Progenitor cell of endocrine pancreas (in vitro differentiated cells): ENCODE results near the gene SLC22A12. TPM values are rescaled to one million over a fixed set of nuclear protein-coding genes. Genes with fewer than 3 reads are reported as not detected.

Source experiments
- DNase-seq: peaks from one replicate; pipeline ENCODE4 v3.0.0; 2021; ENCODE audit warnings: low spot score; ENCODE audit not compliant: unreplicated experiment
- H3K27ac Mint-ChIP-seq: 2 replicates; pipeline ENCODE4 v1.8.0; 2021; ENCODE audit warnings: mild to moderate bottlenecking, moderate library complexity, mixed read lengths
- H3K27me3 Mint-ChIP-seq: 2 replicates; pipeline ENCODE4 v1.8.0; 2021; ENCODE audit warnings: mixed read lengths
- H3K36me3 Mint-ChIP-seq: 2 replicates; pipeline ENCODE4 v1.8.0; 2022; ENCODE audit warnings: mixed read lengths; ENCODE audit not compliant: insufficient read depth
- H3K4me1 Mint-ChIP-seq: 2 replicates; pipeline ENCODE4 v1.8.0; 2021; ENCODE audit warnings: low read depth, mixed read lengths
- H3K4me3 Mint-ChIP-seq: 2 replicates; pipeline ENCODE4 v1.8.0; 2021; ENCODE audit warnings: low read depth, mild to moderate bottlenecking, moderate library complexity, mixed read lengths
- H3K9me3 Mint-ChIP-seq: 2 replicates; pipeline ENCODE4 v1.8.0; 2021; ENCODE audit warnings: low read depth, mixed read lengths
- total RNA-seq: library from RNA; stranded (reverse); gene quantifications from 2 replicates; pipeline ENCODE4 v1.2.1, GENCODE V29; 2021
- TF ChIP-seq, protein P1 (sequence below): fragments of 200-600 bp; sonication (generic); IDR thresholded peaks from one replicate; pipeline ENCODE4 v1.5.0; 2021; ENCODE audit warnings: antibody characterized with exemption, mild to moderate bottlenecking; ENCODE audit not compliant: unreplicated experiment

The SLC22A12 gene
- total RNA-seq, 1 donor from 2014 or later: not detected

- Mint-ChIP-seq H3K27me3 (peaks cover 26% of the 10 kb centered on the region), H3K27ac (no peak overlapping the region), H3K9me3 (no peaks in the 10 kb centered on the region), H3K36me3 (no peaks in the 10 kb centered on the region), H3K4me1 (no peaks in the 10 kb centered on the region), H3K4me3 (no peak overlapping the region)
- TF ChIP-seq, protein P1, sequence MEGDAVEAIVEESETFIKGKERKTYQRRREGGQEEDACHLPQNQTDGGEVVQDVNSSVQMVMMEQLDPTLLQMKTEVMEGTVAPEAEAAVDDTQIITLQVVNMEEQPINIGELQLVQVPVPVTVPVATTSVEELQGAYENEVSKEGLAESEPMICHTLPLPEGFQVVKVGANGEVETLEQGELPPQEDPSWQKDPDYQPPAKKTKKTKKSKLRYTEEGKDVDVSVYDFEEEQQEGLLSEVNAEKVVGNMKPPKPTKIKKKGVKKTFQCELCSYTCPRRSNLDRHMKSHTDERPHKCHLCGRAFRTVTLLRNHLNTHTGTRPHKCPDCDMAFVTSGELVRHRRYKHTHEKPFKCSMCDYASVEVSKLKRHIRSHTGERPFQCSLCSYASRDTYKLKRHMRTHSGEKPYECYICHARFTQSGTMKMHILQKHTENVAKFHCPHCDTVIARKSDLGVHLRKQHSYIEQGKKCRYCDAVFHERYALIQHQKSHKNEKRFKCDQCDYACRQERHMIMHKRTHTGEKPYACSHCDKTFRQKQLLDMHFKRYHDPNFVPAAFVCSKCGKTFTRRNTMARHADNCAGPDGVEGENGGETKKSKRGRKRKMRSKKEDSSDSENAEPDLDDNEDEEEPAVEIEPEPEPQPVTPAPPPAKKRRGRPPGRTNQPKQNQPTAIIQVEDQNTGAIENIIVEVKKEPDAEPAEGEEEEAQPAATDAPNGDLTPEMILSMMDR: no peak
- no peak for DNase-seq
These were observed 14.9 kb downstream of the SLC22A12 start for GRCh38 chr11:64605656-64606585.

GRCh38 chr11:64606796-64607380 is 15.9 kb downstream of the SLC22A12 start:
- H3K27me3 Mint-ChIP-seq: peaks cover 26% of the 10 kb centered on the region
- H3K4me1 Mint-ChIP-seq: no peaks in the 10 kb centered on the region
- H3K4me3 Mint-ChIP-seq: no peak overlapping the region
- H3K27ac Mint-ChIP-seq: no peak overlapping the region
- no peak for DNase-seq
- H3K36me3 Mint-ChIP-seq: no peaks in the 10 kb centered on the region
- H3K9me3 Mint-ChIP-seq: no peaks in the 10 kb centered on the region
- TF ChIP-seq, protein P1: no peak

- no peak for DNase-seq
- no peaks in the 10 kb centered on the region for H3K4me1 Mint-ChIP-seq
- TF ChIP-seq, protein P1: no peak
- no peaks in the 10 kb centered on the region for H3K36me3 Mint-ChIP-seq
- H3K27me3 Mint-ChIP-seq: peaks cover 26% of the 10 kb centered on the region
- no peak overlapping the region for H3K4me3 Mint-ChIP-seq
- H3K9me3 Mint-ChIP-seq: no peaks in the 10 kb centered on the region
- no peak overlapping the region for H3K27ac Mint-ChIP-seq
These were observed 16.5 kb downstream of the SLC22A12 start for GRCh38 chr11:64607381-64607985.

DNA sequence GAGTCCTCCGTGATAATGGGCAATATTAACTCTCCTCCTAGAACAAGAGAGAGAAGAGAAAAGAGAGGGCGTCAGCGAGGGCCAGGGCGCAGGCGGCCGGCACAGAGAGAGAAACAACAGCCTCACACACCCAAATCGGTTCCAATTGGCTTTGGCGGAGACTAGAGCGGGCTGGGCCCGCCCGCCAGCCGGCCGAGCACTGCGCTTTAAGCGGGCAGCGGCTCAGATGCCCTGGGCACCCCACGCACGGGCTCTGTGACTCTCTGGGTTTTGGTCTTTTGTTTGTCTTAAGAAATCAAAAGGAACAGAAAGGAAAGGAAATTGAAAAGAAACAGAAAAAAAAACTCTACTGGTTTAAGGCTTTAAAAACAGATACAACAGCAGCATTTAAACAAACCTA is 17.0 kb downstream of the SLC22A12 start:
- TF ChIP-seq, protein P1: no peak
- no peak for DNase-seq
- H3K27me3 Mint-ChIP-seq: peaks cover 26% of the 10 kb centered on the region
- no peaks in the 10 kb centered on the region for H3K4me1 Mint-ChIP-seq
- no peak overlapping the region for H3K4me3 Mint-ChIP-seq
- H3K9me3 Mint-ChIP-seq: no peaks in the 10 kb centered on the region
- no peak overlapping the region for H3K27ac Mint-ChIP-seq
- H3K36me3 Mint-ChIP-seq: no peaks in the 10 kb centered on the region

DNA sequence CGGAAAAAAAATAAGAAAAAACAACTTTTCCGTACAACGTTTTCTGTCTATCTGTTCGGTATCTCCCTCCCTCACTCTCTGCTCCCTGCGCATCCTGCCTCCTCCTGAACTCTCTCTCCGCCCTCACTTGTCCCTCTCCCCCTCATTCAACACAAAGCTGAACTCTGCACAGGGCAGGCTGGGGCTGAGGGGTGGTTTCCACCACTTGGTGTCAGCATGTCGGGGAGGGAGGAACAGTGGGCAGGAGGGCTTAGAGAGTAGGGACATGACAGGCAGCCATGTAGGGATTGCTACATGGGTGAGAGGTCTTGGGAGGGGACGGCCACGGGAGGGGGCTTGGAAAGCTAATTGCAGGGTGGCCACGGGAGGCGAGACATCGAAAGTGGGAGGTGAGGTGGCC is 17.6 kb downstream of the SLC22A12 start:
- no peaks in the 10 kb centered on the region for H3K9me3 Mint-ChIP-seq
- H3K4me1 Mint-ChIP-seq: no peaks in the 10 kb centered on the region
- no peaks in the 10 kb centered on the region for H3K36me3 Mint-ChIP-seq
- H3K27me3 Mint-ChIP-seq: peaks cover 29% of the 10 kb centered on the region
- H3K4me3 Mint-ChIP-seq: no peak overlapping the region
- TF ChIP-seq, protein P1: no peak
- no peak overlapping the region for H3K27ac Mint-ChIP-seq
- DNase-seq: no peak
